ENCODE data around the gene RASA3.

The RASA3 gene

DNA sequence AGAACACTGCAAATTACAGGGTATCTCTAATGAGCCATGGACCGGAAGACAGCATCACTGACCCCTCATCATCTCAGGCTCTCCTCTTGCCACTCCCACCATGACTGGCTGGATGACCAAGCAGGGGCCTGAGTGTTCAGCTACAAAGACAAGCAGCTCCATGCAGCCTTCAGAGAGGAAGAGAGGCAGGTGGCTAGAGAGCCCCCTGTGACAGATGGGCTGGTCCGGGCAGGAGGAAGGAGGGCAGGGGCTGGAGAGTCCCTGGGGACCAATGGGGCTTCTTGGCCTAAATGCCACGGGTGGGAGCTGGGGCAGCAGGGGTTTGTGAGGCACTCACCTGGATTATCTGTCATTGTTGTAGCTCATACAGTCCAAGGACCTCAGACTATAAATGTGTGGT lies 12.8 kb upstream of the RASA3 start:
- peaks cover 7% of the 10 kb centered on the region for H3K27me3 ChIP-seq (ENCODE audit: insufficient read depth, insufficient read length)
- DNase-seq (ENCODE audit: low read depth, low spot score), result no peak

DNA sequence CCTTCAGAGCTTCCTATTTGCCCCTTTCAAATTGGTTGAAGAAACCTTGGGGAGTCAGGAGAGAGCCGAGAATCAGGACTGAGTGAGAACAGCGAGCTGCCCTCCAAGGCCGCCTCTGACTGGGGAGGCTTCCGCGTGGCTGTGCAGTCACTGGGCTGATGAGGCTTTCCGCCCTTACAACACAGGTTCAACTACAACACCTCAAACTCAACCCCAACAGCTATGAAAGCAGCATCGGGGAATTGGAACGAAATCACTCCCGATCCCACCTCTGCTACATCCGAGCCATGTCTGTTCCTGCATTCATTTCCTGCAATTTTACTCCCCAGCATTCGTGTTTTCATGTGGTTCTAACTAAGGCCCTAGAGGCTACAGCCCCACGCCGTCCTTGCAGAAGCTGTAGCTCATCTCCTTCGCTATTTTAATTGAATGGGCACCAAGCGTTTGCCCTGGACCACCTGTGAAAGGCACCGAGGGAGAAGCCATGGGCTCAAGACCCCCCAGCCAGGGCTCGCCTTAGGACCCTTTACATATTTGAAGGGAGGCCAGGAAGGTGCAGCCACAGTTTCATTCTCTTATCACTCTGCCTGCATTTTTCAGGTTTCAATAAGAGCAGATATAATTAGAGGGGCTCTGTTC lies 12.3 kb upstream of the RASA3 start:
- peaks cover 7% of the 10 kb centered on the region for H3K27me3 ChIP-seq (ENCODE audit: insufficient read depth, insufficient read length)
- H3K36me3 ChIP-seq (ENCODE audit: insufficient read depth, insufficient read length, low read length), result no peaks in the 10 kb centered on the region
- no peak overlapping the region for H3K9ac ChIP-seq (ENCODE audit: insufficient read length, low read depth)
- no peak for DNase-seq (ENCODE audit: low read depth, low spot score)
- peaks cover 13% of the 10 kb centered on the region for H3K4me1 ChIP-seq (ENCODE audit: insufficient read depth, insufficient read length)
- H3K9me3 ChIP-seq (ENCODE audit: insufficient read depth, low read length), result no peaks in the 10 kb centered on the region
- no peak for TF ChIP-seq YY1 (IDR thresholded peaks at IDR 0.05; ENCODE audit: insufficient read depth, insufficient read length)
- H3K4me3 ChIP-seq (ENCODE audit: insufficient read length, low read depth), result no peak overlapping the region

More for the DNA sequence above, 12.8 kb upstream of the RASA3 start:
- TF ChIP-seq ZNF274 (IDR thresholded peaks at IDR 0.05; ENCODE audit: low read depth, low read length) (no peak), YY1 (IDR thresholded peaks at IDR 0.05; ENCODE audit: insufficient read depth, insufficient read length) (no peak), SUZ12 (IDR thresholded peaks at IDR 0.05; ENCODE audit: extremely low read depth, insufficient read depth, insufficient read length) (no peak)
- Histone ChIP-seq H3K4me1 (ENCODE audit: insufficient read depth, insufficient read length) (peaks cover 13% of the 10 kb centered on the region), H3K36me3 (ENCODE audit: insufficient read depth, insufficient read length, low read length) (no peaks in the 10 kb centered on the region), H3K9me3 (ENCODE audit: insufficient read depth, low read length) (no peaks in the 10 kb centered on the region), H3K4me3 (ENCODE audit: insufficient read length, low read depth) (no peak overlapping the region), H3K9ac (ENCODE audit: insufficient read length, low read depth) (no peak overlapping the region)

- Histone ChIP-seq H3K36me3 (ENCODE audit: insufficient read depth, insufficient read length, low read length) (no peaks in the 10 kb centered on the region), H3K9ac (ENCODE audit: insufficient read length, low read depth) (no peak overlapping the region), H3K27me3 (ENCODE audit: insufficient read depth, insufficient read length) (peaks cover 7% of the 10 kb centered on the region), H3K9me3 (ENCODE audit: insufficient read depth, low read length) (no peaks in the 10 kb centered on the region), H3K4me1 (ENCODE audit: insufficient read depth, insufficient read length) (peaks cover 13% of the 10 kb centered on the region), H3K4me3 (ENCODE audit: insufficient read length, low read depth) (no peak overlapping the region)
- TF ChIP-seq ZNF274 (IDR thresholded peaks at IDR 0.05; ENCODE audit: low read depth, low read length) (no peak), YY1 (IDR thresholded peaks at IDR 0.05; ENCODE audit: insufficient read depth, insufficient read length) (no peak), SUZ12 (IDR thresholded peaks at IDR 0.05; ENCODE audit: extremely low read depth, insufficient read depth, insufficient read length) (no peak)
- no peak for DNase-seq (ENCODE audit: low read depth, low spot score)
Observed at GRCh38 chr13:114143806-114144605, 11.6 kb upstream of the RASA3 start.

DNA sequence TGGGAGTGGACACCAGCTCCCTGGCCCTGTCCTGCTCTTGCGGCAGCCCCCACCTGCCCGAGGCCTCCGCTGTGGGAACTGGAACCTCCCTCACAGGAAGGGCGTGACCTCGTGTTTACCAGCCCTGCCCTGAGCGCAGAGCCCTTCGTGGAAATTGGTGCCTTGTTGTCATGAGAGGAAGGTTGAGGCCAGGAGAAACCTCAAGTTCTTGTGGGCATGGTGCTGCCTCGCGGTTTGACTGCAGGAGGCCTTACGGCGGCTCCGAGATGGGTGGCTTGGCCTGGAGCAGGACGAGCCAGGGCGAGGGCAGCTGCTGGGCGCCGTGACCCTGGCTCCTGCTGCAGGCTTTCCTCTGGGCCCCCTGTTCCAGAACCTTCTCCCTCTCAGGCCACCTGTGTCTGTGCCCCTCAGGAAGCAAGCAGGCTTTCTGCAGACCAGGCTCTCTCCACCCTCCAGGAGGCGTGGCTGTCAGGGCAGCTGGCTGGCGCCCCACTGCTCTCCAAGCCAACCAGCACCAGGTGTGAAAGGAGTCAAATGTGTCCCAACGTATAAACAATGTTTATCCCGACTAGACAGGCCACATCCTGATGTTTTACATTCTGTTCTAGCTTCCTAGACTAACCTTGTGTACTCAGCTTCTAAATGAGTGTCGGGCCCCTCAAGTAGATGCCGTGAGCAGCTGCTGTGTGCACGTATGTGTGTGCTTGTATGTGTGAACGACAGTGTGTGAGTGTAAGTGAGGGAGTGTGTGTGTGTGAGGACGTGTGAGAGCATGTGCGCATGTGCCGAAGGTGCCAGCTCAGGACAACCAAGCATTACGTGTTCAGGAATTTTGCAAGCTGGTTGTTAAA lies 10.4 kb upstream of the RASA3 start:
- no peak for DNase-seq (ENCODE audit: low read depth, low spot score)

DNA sequence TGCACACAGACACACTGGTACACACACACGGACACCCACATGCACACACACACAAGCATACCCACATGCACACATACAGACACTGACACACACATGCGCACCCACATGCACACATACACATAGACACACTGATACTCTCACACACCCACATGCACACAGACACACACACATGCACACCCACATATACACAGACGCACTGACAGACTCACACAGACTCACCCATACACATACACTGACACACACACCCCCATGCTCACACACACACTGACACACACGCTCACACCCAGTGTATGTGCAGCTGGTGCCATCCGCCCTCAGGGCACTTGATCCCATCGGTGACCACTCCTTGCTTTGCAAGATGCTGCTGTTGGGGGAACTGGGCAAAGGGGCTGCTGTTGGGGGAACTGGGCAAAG lies 9.7 kb upstream of the RASA3 start:
- no peak overlapping the region for H3K9ac ChIP-seq (ENCODE audit: insufficient read length, low read depth)
- DNase-seq (ENCODE audit: low read depth, low spot score), result no peak
- peaks cover 7% of the 10 kb centered on the region for H3K27me3 ChIP-seq (ENCODE audit: insufficient read depth, insufficient read length)
- TF ChIP-seq SUZ12 (IDR thresholded peaks at IDR 0.05; ENCODE audit: extremely low read depth, insufficient read depth, insufficient read length) (no peak), ZNF274 (IDR thresholded peaks at IDR 0.05; ENCODE audit: low read depth, low read length) (no peak), YY1 (IDR thresholded peaks at IDR 0.05; ENCODE audit: insufficient read depth, insufficient read length) (no peak)
- no peak overlapping the region for H3K4me3 ChIP-seq (ENCODE audit: insufficient read length, low read depth)
- peaks cover 13% of the 10 kb centered on the region for H3K4me1 ChIP-seq (ENCODE audit: insufficient read depth, insufficient read length)
- H3K9me3 ChIP-seq (ENCODE audit: insufficient read depth, low read length), result no peaks in the 10 kb centered on the region
- no peaks in the 10 kb centered on the region for H3K36me3 ChIP-seq (ENCODE audit: insufficient read depth, insufficient read length, low read length)

More for the DNA sequence above, 10.4 kb upstream of the RASA3 start:
- Histone ChIP-seq H3K9ac (ENCODE audit: insufficient read length, low read depth) (no peak overlapping the region), H3K4me3 (ENCODE audit: insufficient read length, low read depth) (no peak overlapping the region), H3K4me1 (ENCODE audit: insufficient read depth, insufficient read length) (peaks cover 13% of the 10 kb centered on the region), H3K27me3 (ENCODE audit: insufficient read depth, insufficient read length) (peaks cover 7% of the 10 kb centered on the region), H3K9me3 (ENCODE audit: insufficient read depth, low read length) (no peaks in the 10 kb centered on the region), H3K36me3 (ENCODE audit: insufficient read depth, insufficient read length, low read length) (no peaks in the 10 kb centered on the region)
- TF ChIP-seq YY1 (IDR thresholded peaks at IDR 0.05; ENCODE audit: insufficient read depth, insufficient read length) (no peak), ZNF274 (IDR thresholded peaks at IDR 0.05; ENCODE audit: low read depth, low read length) (no peak), SUZ12 (IDR thresholded peaks at IDR 0.05; ENCODE audit: extremely low read depth, insufficient read depth, insufficient read length) (no peak)

GRCh38 chr13:114141261-114141996 lies 9.0 kb upstream of the RASA3 start:
- no peaks in the 10 kb centered on the region for H3K9me3 ChIP-seq (ENCODE audit: insufficient read depth, low read length)
- peaks cover 7% of the 10 kb centered on the region for H3K27me3 ChIP-seq (ENCODE audit: insufficient read depth, insufficient read length)
- no peak overlapping the region for H3K4me3 ChIP-seq (ENCODE audit: insufficient read length, low read depth)
- H3K9ac ChIP-seq (ENCODE audit: insufficient read length, low read depth), result no peak overlapping the region
- no peak for DNase-seq (ENCODE audit: low read depth, low spot score)
- no peak for TF ChIP-seq YY1 (IDR thresholded peaks at IDR 0.05; ENCODE audit: insufficient read depth, insufficient read length)
- TF ChIP-seq SUZ12 (IDR thresholded peaks at IDR 0.05; ENCODE audit: extremely low read depth, insufficient read depth, insufficient read length), result no peak
- no peak for TF ChIP-seq ZNF274 (IDR thresholded peaks at IDR 0.05; ENCODE audit: low read depth, low read length)
- H3K36me3 ChIP-seq (ENCODE audit: insufficient read depth, insufficient read length, low read length), result no peaks in the 10 kb centered on the region
- H3K4me1 ChIP-seq (ENCODE audit: insufficient read depth, insufficient read length), result peaks cover 13% of the 10 kb centered on the region

Measured in NT2/D1 (cell line).